GM12892 (cell line): ENCODE data around the gene CNIH3.

Experiments used
- POLR2A ChIP-seq: IDR thresholded peaks from 2 replicates; pipeline ENCODE4 v1.6.1; 2011; ENCODE audit warnings: low read depth, low read length, control low read depth
- POLR2AphosphoS5 ChIP-seq: IDR thresholded peaks from 2 replicates; pipeline ENCODE4 v1.6.1; 2011; ENCODE audit warnings: low read depth, low read length, control low read depth
- TAF1 ChIP-seq: IDR thresholded peaks from 2 replicates; pipeline ENCODE4 v1.6.1; 2011; ENCODE audit warnings: low read depth, mild to moderate bottlenecking, control low read depth, low read length, borderline replicate concordance

- TF ChIP-seq POLR2A (no peak), POLR2AphosphoS5 (no peak), TAF1 (no peak)
Measured at GRCh38 chr1:224759135-224759534, 143.0 kb downstream of the CNIH3 start.
